GM21786 (cell line): ENCODE data around the gene CNOT11.
"Not testable (repeated sequence)": the region's sequence is repeated elsewhere in the genome, so short reads cannot be mapped to it uniquely, and the experiment has no call there.

Experiments
- ATAC-seq: cut with Tn5 transposase; IDR thresholded peaks from one replicate; pipeline ENCODE4 v1.9.1; 2021; ENCODE audit not compliant: unreplicated experiment

CNOT11 gene

GRCh38 chr2:101252408-101253012, at the start of gene CNOT11:
Gene CNOT11, plus strand, starts transcription at chr2:101252886. Its CDS starts 79 bp downstream, at chr2:101252965.
- peak; percentile 82 for ATAC-seq

- ATAC-seq: no peak
Measured at GRCh38 chr2:101204400-101205115, 48.1 kb upstream of the CNOT11 start.

GRCh38 chr2:101205521-101206479, 46.9 kb upstream of the CNOT11 start:
- peak; percentile 45 for ATAC-seq

- ATAC-seq: no peak
Measured at GRCh38 chr2:101208830-101209229, 43.9 kb upstream of the CNOT11 start.

- no peak for ATAC-seq
Measured at GRCh38 chr2:101219246-101219645, 33.4 kb upstream of the CNOT11 start.

GRCh38 chr2:101220091-101220490, 32.6 kb upstream of the CNOT11 start:
- ATAC-seq: not testable (repeated sequence)

- ATAC-seq: peak; percentile 99
Measured at GRCh38 chr2:101223814-101224231, 28.9 kb upstream of the CNOT11 start.

GRCh38 chr2:101230541-101231001, 22.1 kb upstream of the CNOT11 start:
- ATAC-seq: no peak

- no peak for ATAC-seq
Measured at GRCh38 chr2:101231240-101231639, 21.4 kb upstream of the CNOT11 start.

- ATAC-seq: no peak
Measured at GRCh38 chr2:101231937-101232730, 20.6 kb upstream of the CNOT11 start.

GRCh38 chr2:101232770-101233169, 19.9 kb upstream of the CNOT11 start:
- no peak for ATAC-seq

- no peak for ATAC-seq
Measured at GRCh38 chr2:101234169-101234938, 18.3 kb upstream of the CNOT11 start.

- not testable (repeated sequence) for ATAC-seq
Measured at GRCh38 chr2:101235956-101236355, 16.7 kb upstream of the CNOT11 start.

- not testable (repeated sequence) for ATAC-seq
Measured at GRCh38 chr2:101237944-101238343, 14.7 kb upstream of the CNOT11 start.

- ATAC-seq: no peak
Measured at GRCh38 chr2:101238930-101239759, 13.5 kb upstream of the CNOT11 start.

- not testable (repeated sequence) for ATAC-seq
Measured at GRCh38 chr2:101239760-101240118, 12.9 kb upstream of the CNOT11 start.

GRCh38 chr2:101240694-101241093, 12.0 kb upstream of the CNOT11 start:
- ATAC-seq: not testable (repeated sequence)

GRCh38 chr2:101241158-101241557, 11.5 kb upstream of the CNOT11 start:
- no peak for ATAC-seq

GRCh38 chr2:101244373-101244772, 8.3 kb upstream of the CNOT11 start:
- ATAC-seq: not testable (repeated sequence)
